Keratinocyte (primary cell): ENCODE data around the gene CRKL.

Source experiments
- EZH2 ChIP-seq: IDR thresholded peaks from one replicate; pipeline ENCODE4 v1.6.1; 2012; ENCODE audit warnings: inconsistent platforms, mild to moderate bottlenecking, low read length, moderate library complexity
- TF ChIP-seq, protein P1 (sequence below), 3 experiments: IDR thresholded peaks in 1 of 3; conservative IDR thresholded peaks in 1 of 3; optimal IDR thresholded peaks in 1 of 3; 2 replicates in 2 of 3; 3 replicates in 1 of 3; pipeline versions ENCODE3 to v1.5.1; 2011; ENCODE audit warnings: low read length in 3 of 3, mild to moderate bottlenecking in 3 of 3, moderate library complexity in 2 of 3, control low read depth in 1 of 3, inconsistent platforms in 1 of 3; ENCODE audit not compliant: insufficient read depth in 2 of 3; ENCODE audit errors: extremely low read depth in 1 of 3

- TF ChIP-seq, protein P1, sequence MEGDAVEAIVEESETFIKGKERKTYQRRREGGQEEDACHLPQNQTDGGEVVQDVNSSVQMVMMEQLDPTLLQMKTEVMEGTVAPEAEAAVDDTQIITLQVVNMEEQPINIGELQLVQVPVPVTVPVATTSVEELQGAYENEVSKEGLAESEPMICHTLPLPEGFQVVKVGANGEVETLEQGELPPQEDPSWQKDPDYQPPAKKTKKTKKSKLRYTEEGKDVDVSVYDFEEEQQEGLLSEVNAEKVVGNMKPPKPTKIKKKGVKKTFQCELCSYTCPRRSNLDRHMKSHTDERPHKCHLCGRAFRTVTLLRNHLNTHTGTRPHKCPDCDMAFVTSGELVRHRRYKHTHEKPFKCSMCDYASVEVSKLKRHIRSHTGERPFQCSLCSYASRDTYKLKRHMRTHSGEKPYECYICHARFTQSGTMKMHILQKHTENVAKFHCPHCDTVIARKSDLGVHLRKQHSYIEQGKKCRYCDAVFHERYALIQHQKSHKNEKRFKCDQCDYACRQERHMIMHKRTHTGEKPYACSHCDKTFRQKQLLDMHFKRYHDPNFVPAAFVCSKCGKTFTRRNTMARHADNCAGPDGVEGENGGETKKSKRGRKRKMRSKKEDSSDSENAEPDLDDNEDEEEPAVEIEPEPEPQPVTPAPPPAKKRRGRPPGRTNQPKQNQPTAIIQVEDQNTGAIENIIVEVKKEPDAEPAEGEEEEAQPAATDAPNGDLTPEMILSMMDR (optimal IDR thresholded peaks at IDR 0.05 in 1 of 3, IDR thresholded peaks at IDR 0.05 in 1 of 3, conservative IDR thresholded peaks at IDR 0.05 in 1 of 3; ENCODE audit: extremely low read depth in 1 of 3, insufficient read depth in 2 of 3, low read length in 3 of 3) = no peak
- TF ChIP-seq EZH2 = no peak
Observed at GRCh38 chr22:20869234-20869633, 48.0 kb upstream of the CRKL start.
